Measurements from ENCODE around the gene HSBP1L1.

DNA sequence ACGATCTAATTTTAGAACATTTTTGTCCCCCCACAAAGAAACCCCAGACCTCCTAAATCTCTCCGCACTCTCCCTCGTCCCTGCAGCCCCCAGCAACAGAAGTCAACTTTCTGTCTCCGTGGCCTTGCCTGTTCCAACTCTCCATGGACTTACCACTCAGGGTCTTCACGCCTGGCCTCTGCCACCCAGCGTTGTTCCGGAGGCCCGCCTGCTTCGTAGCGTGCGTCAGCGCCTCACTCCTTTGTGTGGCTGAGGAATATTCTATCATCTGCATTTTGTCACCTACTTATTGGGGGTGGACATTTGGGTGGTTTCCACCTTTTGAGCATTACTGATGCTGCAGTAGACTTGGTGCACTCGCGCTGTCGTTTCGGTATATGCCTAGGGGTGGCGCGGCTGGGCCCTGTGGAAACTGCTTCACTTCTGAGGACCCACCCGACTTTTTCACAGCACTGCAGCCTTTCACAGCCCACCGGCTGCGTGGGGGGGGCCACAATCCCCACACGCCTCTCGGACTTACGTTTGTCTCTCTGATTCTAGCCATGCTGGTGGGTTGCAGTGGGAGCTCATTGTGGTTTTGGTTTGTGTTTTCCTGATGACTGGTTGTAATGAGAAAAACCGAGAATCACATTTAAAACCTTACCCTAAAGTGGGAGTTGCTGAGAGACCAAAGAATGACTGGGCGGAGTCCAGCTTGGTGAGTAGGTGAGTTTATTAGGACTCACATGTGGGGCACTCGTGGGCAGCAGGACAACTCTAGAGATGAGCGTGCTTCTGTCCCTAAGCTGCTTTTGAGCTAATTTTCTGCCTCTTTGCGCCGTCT, 1.4 kb upstream of the HSBP1L1 start:
- TF ChIP-seq POLR2AphosphoS5 (IDR thresholded peaks at IDR 0.05): no peak
- no peak for TF ChIP-seq EP300 (IDR thresholded peaks at IDR 0.05)
- TF ChIP-seq CTCF (IDR thresholded peaks at IDR 0.05): no peak

Data from stomach (tissue), 4 donors.